Measurements from ENCODE around the gene TTC16. TPM values are rescaled to one million over a fixed set of nuclear protein-coding genes. Genes with fewer than 3 reads are reported as not detected.

Gene TTC16
- total RNA-seq, 1 donor from 2014 or later: not detected

GRCh38 chr9:127697575-127697974, 18.3 kb upstream of the TTC16 start:
- FAIRE-seq: no peak
- DNase-seq (ENCODE audit: low spot score in 2 of 2): no peak

- DNase-seq (ENCODE audit: low spot score in 2 of 2) (no peak), FAIRE-seq (no peak)
Observed at GRCh38 chr9:127698386-127698785, 17.5 kb upstream of the TTC16 start.

DNA sequence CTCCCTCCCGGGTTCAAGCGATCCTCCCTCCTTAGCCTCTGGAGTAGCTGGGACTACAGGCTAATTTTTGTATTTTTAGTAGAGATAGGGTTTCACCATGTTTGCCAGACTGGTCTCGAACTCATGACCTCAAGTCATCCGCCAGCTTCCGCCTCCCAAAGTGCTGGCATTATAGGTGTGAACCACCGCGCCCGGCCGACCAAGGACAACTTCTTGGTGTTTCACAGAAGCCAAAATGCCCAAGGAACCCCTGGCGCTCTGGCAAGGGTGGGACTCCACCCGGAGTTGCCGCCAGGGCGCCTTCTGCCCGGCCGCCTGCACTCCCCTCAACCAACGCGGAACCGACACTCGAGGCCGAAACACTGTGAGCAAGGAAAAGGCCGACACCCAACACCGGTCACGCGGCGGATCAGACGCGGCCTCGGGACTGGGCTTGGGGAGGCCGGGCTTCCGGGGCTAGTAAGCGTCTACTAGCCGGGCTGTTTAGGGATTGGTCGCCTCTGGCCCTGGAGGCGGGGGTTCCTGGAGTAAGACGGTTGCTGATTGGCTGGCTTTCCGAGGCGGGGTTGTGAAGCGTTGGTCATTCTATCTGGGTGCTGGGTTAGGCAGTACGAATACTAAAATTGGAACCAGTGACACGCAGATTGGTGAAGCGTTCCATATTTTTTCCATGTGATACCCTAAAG, 16.8 kb upstream of the TTC16 start:
- FAIRE-seq: peak; percentile 40
- peak; percentile 81 to 92 for DNase-seq (ENCODE audit: low spot score in 2 of 2)

GRCh38 chr9:127700140-127700539, 15.7 kb upstream of the TTC16 start:
- FAIRE-seq (no peak), DNase-seq (ENCODE audit: low spot score in 2 of 2) (no peak)

DNA sequence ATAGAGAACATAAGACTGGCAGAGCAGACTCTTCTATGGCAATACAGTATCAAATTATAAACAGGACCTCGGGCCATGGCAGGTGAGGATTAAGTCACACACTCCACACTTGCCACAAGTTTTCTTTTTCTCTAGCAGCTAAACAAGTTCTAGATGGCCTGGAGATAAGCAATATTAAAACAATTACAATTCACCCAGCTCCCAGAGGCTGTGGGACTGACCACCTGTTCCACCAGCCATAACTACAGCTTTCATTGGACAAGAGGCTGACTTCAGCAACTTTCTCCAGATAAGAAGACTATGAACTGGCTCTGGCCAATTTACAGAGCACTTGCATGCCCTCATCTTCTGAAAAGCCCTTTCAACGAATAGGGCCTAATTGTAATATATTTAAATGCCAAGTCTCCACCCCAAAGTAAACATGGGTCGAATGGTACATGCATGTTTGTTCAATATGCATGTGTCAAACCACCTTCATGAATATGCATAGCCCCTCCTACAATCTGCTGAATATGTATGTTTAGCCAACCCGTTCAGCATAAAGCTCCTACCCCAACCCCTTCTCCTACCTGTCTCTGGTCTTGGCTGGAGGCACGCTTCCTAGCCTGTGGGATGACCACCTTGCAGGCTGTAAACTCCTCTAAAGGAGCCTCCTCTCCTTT, 15.2 kb upstream of the TTC16 start:
- no peak for DNase-seq (ENCODE audit: low spot score in 2 of 2)
- FAIRE-seq: no peak

DNA sequence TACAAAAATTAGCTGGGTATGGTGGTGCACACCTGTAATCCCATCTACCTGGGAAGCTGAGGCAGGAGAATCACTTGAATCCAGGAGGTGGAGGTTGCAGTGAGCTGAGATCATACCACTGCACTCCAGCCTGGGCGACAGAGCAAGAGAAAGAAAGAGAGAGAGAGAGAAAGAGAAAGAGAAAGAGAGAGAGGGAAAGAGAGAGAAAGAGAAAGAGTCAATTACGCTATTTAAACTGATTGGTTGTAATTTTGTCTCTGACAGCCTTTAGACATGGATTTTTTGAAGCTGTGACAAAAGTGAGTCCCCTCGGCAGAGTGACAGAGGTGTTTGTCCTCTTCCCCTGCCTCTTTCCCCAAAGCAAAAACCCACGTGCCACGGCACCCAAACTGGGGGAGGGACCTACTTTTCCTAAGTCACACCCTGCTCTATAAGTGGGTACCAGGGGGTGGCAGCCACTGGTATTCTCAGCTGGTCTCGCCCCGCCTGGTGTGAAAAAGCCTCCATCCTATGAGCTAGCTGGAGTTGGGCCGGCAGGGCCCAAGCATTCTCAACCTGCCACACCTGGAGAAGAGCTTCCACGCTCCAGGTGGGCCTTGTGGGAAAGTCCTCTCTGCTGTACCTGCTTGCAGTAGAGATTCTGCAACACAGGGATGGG, 12.5 kb upstream of the TTC16 start:
- DNase-seq (ENCODE audit: low spot score in 2 of 2): no peak
- FAIRE-seq: no peak

- no peak for FAIRE-seq
- no peak for DNase-seq (ENCODE audit: low spot score in 2 of 2)
Observed at GRCh38 chr9:127705577-127706379, 10.1 kb upstream of the TTC16 start.

GRCh38 chr9:127706836-127707241, 9.0 kb upstream of the TTC16 start, which contains the start of gene CFAP157:
TSS of gene CFAP157 (plus strand) at chr9:127706988. CDS start at chr9:127707032, 44 bp downstream.
- FAIRE-seq (no peak), DNase-seq (ENCODE audit: low spot score in 2 of 2) (no peak)

- FAIRE-seq: no peak
- DNase-seq (ENCODE audit: low spot score in 2 of 2): no peak
Observed at GRCh38 chr9:127707766-127708165, 8.1 kb upstream of the TTC16 start.

- DNase-seq (ENCODE audit: low spot score in 2 of 2): no peak
- FAIRE-seq: no peak
Observed at GRCh38 chr9:127708952-127709587, 6.8 kb upstream of the TTC16 start.

- no peak for FAIRE-seq
- DNase-seq (ENCODE audit: low spot score in 2 of 2): no peak
Observed at GRCh38 chr9:127710204-127710783, 5.6 kb upstream of the TTC16 start.

- FAIRE-seq (no peak), DNase-seq (ENCODE audit: low spot score in 2 of 2) (no peak)
Observed at GRCh38 chr9:127711226-127711701, 4.6 kb upstream of the TTC16 start.

DNA sequence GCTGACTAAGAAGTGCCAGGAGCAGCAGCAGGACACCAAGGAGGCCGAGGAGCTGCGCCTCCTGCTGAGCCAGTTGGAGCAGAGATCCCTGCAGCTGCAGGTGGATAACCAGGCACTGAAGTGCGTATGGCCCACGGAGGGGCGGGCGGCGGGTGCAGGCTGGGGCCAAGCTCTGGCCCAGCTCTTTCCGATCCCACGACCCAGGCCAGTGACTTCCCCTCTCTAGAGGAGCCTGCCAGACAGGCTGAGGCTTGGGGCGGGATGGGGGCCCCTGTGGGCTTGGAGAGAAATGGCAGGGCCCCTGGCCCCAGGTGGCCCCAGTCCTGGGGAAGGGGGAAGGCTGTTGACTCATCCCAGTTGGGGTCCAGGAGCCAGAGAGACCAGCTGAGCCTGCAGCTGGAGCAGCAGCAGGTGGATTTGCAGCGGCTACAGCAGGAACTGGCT, 4.0 kb upstream of the TTC16 start:
- FAIRE-seq (no peak), DNase-seq (ENCODE audit: low spot score in 2 of 2) (no peak)

DNA sequence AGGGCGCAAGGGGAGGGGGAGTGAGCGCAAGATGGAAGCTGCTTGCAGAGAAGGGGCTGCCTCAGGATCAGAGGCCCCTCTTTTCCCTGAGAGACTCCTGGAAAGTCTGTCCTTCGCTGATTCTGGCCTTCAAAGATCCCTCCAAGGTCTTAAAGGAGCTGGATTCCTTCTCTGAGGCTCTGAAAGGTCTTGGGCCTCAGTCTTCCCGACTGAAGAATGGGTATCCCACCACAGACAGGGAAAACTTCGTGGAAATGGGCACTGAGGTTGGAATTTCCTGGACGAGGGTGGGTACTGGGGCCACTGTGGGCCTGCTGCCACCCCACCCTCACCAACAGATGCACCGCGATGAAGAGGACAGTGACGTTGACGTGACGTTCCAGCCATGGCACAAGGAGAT, 3.5 kb upstream of the TTC16 start:
- no peak for FAIRE-seq
- DNase-seq (ENCODE audit: low spot score in 2 of 2): no peak

DNA sequence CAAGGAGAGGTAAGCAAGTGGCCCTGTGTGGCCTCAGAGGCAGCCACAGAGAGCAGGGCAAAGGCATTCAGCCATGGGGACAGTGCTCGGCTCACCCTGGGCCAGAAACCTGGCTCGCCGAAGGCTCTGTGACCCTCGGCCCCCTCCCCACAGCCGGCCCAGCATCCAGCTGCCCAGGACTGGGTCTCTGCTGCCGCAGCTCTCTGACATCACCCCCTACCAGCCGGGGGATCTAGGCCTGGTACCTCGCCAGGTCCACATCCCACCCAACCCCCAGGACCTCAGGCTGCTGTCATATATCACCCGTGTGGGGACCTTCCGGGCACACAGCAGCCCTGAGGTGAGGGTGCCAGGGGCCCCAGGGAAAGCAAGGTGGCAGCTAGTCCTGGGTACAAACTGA, 3.0 kb upstream of the TTC16 start:
- no peak for FAIRE-seq
- no peak for DNase-seq (ENCODE audit: low spot score in 2 of 2)

DNA sequence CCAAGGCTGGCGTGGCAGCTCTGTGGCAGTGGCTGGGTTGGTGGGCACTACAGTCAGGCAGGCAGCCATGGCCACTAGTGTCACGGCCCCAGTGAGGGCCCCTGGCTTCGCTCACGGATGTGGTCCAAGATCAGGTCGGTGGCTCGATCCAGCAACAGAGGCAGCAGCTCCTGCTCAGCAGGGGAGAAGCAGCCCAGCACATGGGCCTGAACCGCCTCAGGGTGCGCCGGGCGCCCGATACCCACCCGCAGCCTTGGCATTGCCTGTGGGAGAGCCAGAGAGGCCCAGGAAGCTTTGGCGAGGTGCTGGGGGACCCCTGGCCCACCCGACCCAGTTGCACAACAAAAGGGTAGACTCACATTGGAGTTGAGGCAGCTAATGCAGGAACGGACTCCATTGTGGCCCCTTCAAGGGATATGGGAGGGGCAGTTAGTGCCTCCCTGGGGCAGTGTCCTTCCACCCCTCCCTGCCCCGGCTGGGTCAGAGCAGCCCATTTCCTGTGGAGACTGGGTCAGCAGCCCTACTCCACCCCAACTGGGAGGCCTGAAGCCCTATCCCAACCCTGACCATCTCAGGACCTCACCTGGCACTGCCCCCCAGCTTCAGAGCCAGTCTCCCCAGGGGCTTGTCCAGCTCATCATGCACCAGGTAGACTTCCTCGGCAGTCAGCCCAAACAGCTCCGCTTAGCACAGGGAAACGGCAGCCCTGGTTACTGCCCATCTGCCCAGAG, 1.7 kb upstream of the TTC16 start:
- no peak for FAIRE-seq

GRCh38 chr9:127714951-127715469, 869 bp upstream of the TTC16 start:
- FAIRE-seq: no peak
- DNase-seq (ENCODE audit: low spot score in 2 of 2): peak in 1 of 2 donors; percentile 49

More for the DNA sequence above, 1.7 kb upstream of the TTC16 start:
- no peak for DNase-seq (ENCODE audit: low spot score in 2 of 2)

GRCh38 chr9:127716412-127716811, 533 bp downstream of the TTC16 start:
- DNase-seq (ENCODE audit: low spot score in 2 of 2) (no peak), FAIRE-seq (no peak)

DNA sequence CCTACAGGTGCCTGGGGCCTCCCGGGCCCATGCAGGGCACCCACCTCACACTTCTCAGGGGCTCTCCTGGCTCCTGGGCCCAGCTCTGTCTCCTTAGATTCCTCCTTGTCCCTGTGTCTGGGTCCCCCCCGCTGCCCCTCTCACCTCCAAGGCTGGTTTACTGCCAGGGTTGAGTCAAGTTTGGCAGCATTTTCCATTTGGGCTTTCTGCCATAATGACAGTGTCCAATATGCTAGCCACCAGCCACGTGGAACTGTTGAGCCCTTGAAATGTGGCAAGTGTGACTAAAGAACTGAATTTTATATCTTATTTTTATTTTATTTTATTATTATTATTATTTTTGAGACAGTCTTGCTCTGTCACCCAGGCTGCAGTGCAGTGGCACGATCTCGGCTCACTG, 1.9 kb downstream of the TTC16 start:
- no peak for FAIRE-seq
- DNase-seq (ENCODE audit: low spot score in 2 of 2): no peak

All from frontal cortex (tissue), 4 donors.